GM12878 (cell line): Measurements from ENCODE around the gene PTPRC. TPM values are rescaled to one million over a fixed set of nuclear protein-coding genes. Genes with fewer than 3 reads are reported as not detected.

ENCODE experiments used
- ATF2 ChIP-seq: IDR thresholded peaks from 2 replicates; pipeline ENCODE4 v1.6.1; 2012; ENCODE audit warnings: low read length, inconsistent platforms
- CREB1 ChIP-seq: IDR thresholded peaks from 2 replicates; pipeline ENCODE4 v1.6.1; 2012; ENCODE audit warnings: low read depth, mild to moderate bottlenecking, inconsistent platforms
- E2F8 ChIP-seq: fragments of 450-650 bp; IDR thresholded peaks from 2 replicates; pipeline ENCODE4 v1.6.1; 2018; ENCODE audit warnings: mild to moderate bottlenecking, low read depth, moderate library complexity; ENCODE audit not compliant: partially characterized antibody
- GABPA ChIP-seq: IDR thresholded peaks from 2 replicates; pipeline ENCODE4 v1.6.1; 2014; ENCODE audit warnings: antibody characterized with exemption, low read depth, mild to moderate bottlenecking, inconsistent platforms
- HDAC2 ChIP-seq: fragments of 200-600 bp; sonication (generic); IDR thresholded peaks from 2 replicates; pipeline ENCODE4 v1.6.1; 2017
- IRF5 ChIP-seq: fragments of 450-650 bp; IDR thresholded peaks from 2 replicates; pipeline ENCODE4 v1.6.1; 2017; ENCODE audit warnings: borderline replicate concordance
- MEF2A ChIP-seq: IDR thresholded peaks from 2 replicates; pipeline ENCODE4 v1.6.1; 2011; ENCODE audit warnings: low read depth, mild to moderate bottlenecking, low read length, moderate library complexity; ENCODE audit not compliant: insufficient read depth
- MEF2B ChIP-seq: fragments of 450-650 bp; IDR thresholded peaks from 2 replicates; pipeline ENCODE4 v1.6.1; 2018; ENCODE audit warnings: mild to moderate bottlenecking, moderate library complexity; ENCODE audit not compliant: partially characterized antibody, poor library complexity, severe bottlenecking
- MTA3 ChIP-seq: IDR thresholded peaks from 2 replicates; pipeline ENCODE4 v1.6.1; 2012; ENCODE audit warnings: low read length, inconsistent platforms, borderline replicate concordance
- NFYB ChIP-seq: IDR thresholded peaks from 2 replicates; pipeline ENCODE4 v1.6.1; 2011; ENCODE audit warnings: low read depth, mild to moderate bottlenecking, low read length, improper control_type of control experiment, moderate library complexity; ENCODE audit not compliant: insufficient read depth
- POLR2AphosphoS2 ChIP-seq: IDR thresholded peaks from 2 replicates; pipeline ENCODE4 v1.6.1; 2011; ENCODE audit warnings: low read depth, mild to moderate bottlenecking, low read length, improper control_type of control experiment, moderate library complexity
- POLR2AphosphoS5 ChIP-seq: IDR thresholded peaks from 2 replicates; pipeline ENCODE4 v1.6.1; 2011; ENCODE audit warnings: mild to moderate bottlenecking, low read length, inconsistent platforms
- POU2F2 ChIP-seq: IDR thresholded peaks from 3 replicates; pipeline ENCODE4 v1.6.1; 2011; ENCODE audit warnings: low read depth, mild to moderate bottlenecking, low read length, borderline replicate concordance
- RAD21 ChIP-seq: IDR thresholded peaks from 2 replicates; pipeline ENCODE4 v1.6.1; 2011; ENCODE audit warnings: mild to moderate bottlenecking, low read depth, low read length, moderate library complexity; ENCODE audit not compliant: insufficient read depth
- SIX5 ChIP-seq: IDR thresholded peaks from 2 replicates; pipeline ENCODE4 v1.6.1; 2011; ENCODE audit warnings: mild to moderate bottlenecking, low read depth, low read length, moderate library complexity; ENCODE audit not compliant: severe bottlenecking
- SMC3 ChIP-seq: IDR thresholded peaks from 2 replicates; pipeline ENCODE4 v1.6.1; 2011; ENCODE audit warnings: low read length, improper control_type of control experiment, borderline replicate concordance
- SREBF2 ChIP-seq: IDR thresholded peaks from 2 replicates; pipeline ENCODE4 v1.6.1; 2012; ENCODE audit warnings: mild to moderate bottlenecking, low read length
- SUZ12 ChIP-seq: fragments of 200-600 bp; sonication (generic); IDR thresholded peaks from one replicate; pipeline ENCODE4 v1.6.1; 2018; ENCODE audit warnings: antibody characterized with exemption, mild to moderate bottlenecking; ENCODE audit not compliant: unreplicated experiment
- TARDBP ChIP-seq: IDR thresholded peaks from 2 replicates; pipeline ENCODE4 v1.6.1; 2016; ENCODE audit warnings: borderline replicate concordance
- YBX1 ChIP-seq: fragments of 450-650 bp; IDR thresholded peaks from 2 replicates; pipeline ENCODE4 v1.6.1; 2016; ENCODE audit warnings: antibody characterized with exemption
- ZBTB40 ChIP-seq: fragments of 450-650 bp; IDR thresholded peaks from 2 replicates; pipeline ENCODE4 v1.6.1; 2016; ENCODE audit warnings: mild to moderate bottlenecking, moderate library complexity, borderline replicate concordance
- ZNF207 ChIP-seq: fragments of 450-650 bp; IDR thresholded peaks from 2 replicates; pipeline ENCODE4 v1.6.1; 2014; ENCODE audit warnings: antibody characterized with exemption, mild to moderate bottlenecking, borderline replicate concordance
- ZNF622 ChIP-seq: fragments of 450-650 bp; IDR thresholded peaks from 2 replicates; pipeline ENCODE4 v1.6.1; 2017; ENCODE audit warnings: mild to moderate bottlenecking, inconsistent platforms
- polyA plus RNA-seq, 11 experiments: library from polyadenylated mRNA; depleted of rRNA in 4 of 11; unstranded in 6 of 11; stranded (reverse) in 5 of 11; fragments of >200 nt; fragmentation: Nextera tagmentation in 4 of 11; fragmentation: Illumina TruSeq in 1 of 11; extraction: Ambion mirVana in 4 of 11; extraction: Trizol in 1 of 11; gene quantifications; 1 replicate in 1 of 11; 2 replicates in 10 of 11; pipeline versions ENCODE4 v1.2.1 to v1.2.3, GENCODE V29; 2011 to 2016; ENCODE audit warnings: inconsistent platforms in 2 of 11, missing spikeins in 2 of 11, low read depth in 1 of 11
- total RNA-seq, 4 experiments: library from RNA; depleted of rRNA in 3 of 4; stranded (reverse); fragments of >200 nt in 3 of 4; fragmentation: Illumina TruSeq in 1 of 4; extraction: Trizol in 1 of 4; gene quantifications; 2 replicates each; pipeline versions ENCODE4 v1.2.1 to v1.2.3, GENCODE V29; 2013 to 2021

Gene PTPRC
- total and polyA plus RNA-seq, 10 of the 15 experiments (the other 5 are each of a cell fraction or from before 2014, with no cell fraction given) = 72.9 to 221 (median 118) TPM

- TF ChIP-seq ATF2 (no peak), GABPA (peak; percentile 42; the same call in 1 of the 2 replicates), TARDBP (no peak), MEF2B (no peak), SMC3 (no peak), SUZ12 (no peak), ZNF622 (no peak), POLR2AphosphoS5 (no peak), IRF5 (no peak), NFYB (no peak), MTA3 (no peak), SREBF2 (no peak), RAD21 (no peak), ZNF207 (no peak), POU2F2 (no peak), SIX5 (no peak), MEF2A (no peak), E2F8 (no peak), ZBTB40 (no peak), CREB1 (no peak), YBX1 (no peak), POLR2AphosphoS2 (no peak), HDAC2 (no peak)
Measured at GRCh38 chr1:198633675-198634121, 5.1 kb upstream of the PTPRC start (continued).
